ENCODE measurements around the gene PLG. TPM values are rescaled to one million over a fixed set of nuclear protein-coding genes. Genes with fewer than 3 reads are reported as not detected.
A peak's percentile ranks its signal among the peaks of the same experiment; 100 is the strongest.
"Not testable (repeated sequence)": the region's sequence is repeated elsewhere in the genome, so short reads cannot be mapped to it uniquely, and the experiment has no call there.

PLG gene
- total RNA-seq, 1 experiment from 2014 or later: 0.72 TPM

- peaks cover 8% of the 10 kb centered on the region for H3K36me3 Mint-ChIP-seq
- no peaks in the 10 kb centered on the region for H3K4me1 Mint-ChIP-seq
- ATAC-seq (peak; percentile 89), DNase-seq (ENCODE audit: low spot score) (peak; percentile 77)
- CTCF ChIA-PET: no interaction called here
- peaks cover 9% of the 10 kb centered on the region for H3K9me3 Mint-ChIP-seq
- H3K4me3 Mint-ChIP-seq: peak overlapping the region; percentile 71
- TF ChIP-seq ATF1 (CRISPR knock-in tag; IDR thresholded peaks at IDR 0.05) (no peak), ZSCAN18 (CRISPR knock-in tag; IDR thresholded peaks at IDR 0.05) (no peak), TEAD1 (CRISPR knock-in tag; IDR thresholded peaks at IDR 0.05) (no peak), OVOL2 (CRISPR knock-in tag; IDR thresholded peaks at IDR 0.05; ENCODE audit: borderline replicate concordance) (no peak), HMGXB4 (CRISPR knock-in tag; IDR thresholded peaks at IDR 0.05) (no peak), NR1H2 (CRISPR knock-in tag; IDR thresholded peaks at IDR 0.05) (no peak), ESRRA (CRISPR knock-in tag; IDR thresholded peaks at IDR 0.05; ENCODE audit: borderline replicate concordance) (no peak), JUN (CRISPR knock-in tag; IDR thresholded peaks at IDR 0.05) (no peak), CBFB (CRISPR knock-in tag; IDR thresholded peaks at IDR 0.05; ENCODE audit: low read depth) (no peak), MAX (CRISPR knock-in tag; IDR thresholded peaks at IDR 0.05) (0 out of 2 replicates have a peak, but pooled peaks have one; percentile 46), TP53 (CRISPR knock-in tag; IDR thresholded peaks at IDR 0.05) (0 out of 2 replicates have a peak, but pooled peaks have one; percentile 6), NFATC4 (CRISPR knock-in tag; IDR thresholded peaks at IDR 0.05) (no peak), ZNF219 (CRISPR knock-in tag; IDR thresholded peaks at IDR 0.05; ENCODE audit: borderline replicate concordance) (0 out of 2 replicates have a peak, but pooled peaks have one; percentile 26), CTCF (IDR thresholded peaks at IDR 0.05) (peak; percentile 67), ATF3 (CRISPR knock-in tag; conservative IDR thresholded peaks at IDR 0.05) (no peak), ZNF423 (CRISPR knock-in tag; IDR thresholded peaks at IDR 0.05) (no peak), ZNF425 (CRISPR knock-in tag; conservative IDR thresholded peaks at IDR 0.05) (no peak), MYBL2 (CRISPR knock-in tag; IDR thresholded peaks at IDR 0.05) (no peak), IRF2 (CRISPR knock-in tag; IDR thresholded peaks at IDR 0.05; ENCODE audit: borderline replicate concordance, low read depth) (no peak), RELA (CRISPR knock-in tag; IDR thresholded peaks at IDR 0.05; ENCODE audit: borderline replicate concordance) (no peak)
- peaks cover 40% of the 10 kb centered on the region for H3K27me3 Mint-ChIP-seq (ENCODE audit: low read depth)
- POLR2A ChIA-PET: no interaction called here
- H3K27ac Mint-ChIP-seq: no peak overlapping the region
Observed at GRCh38 chr6:160679402-160679769, 22.7 kb upstream of the PLG start.

- DNase-seq (ENCODE audit: low spot score); POLR2A ChIA-PET; H3K27me3 Mint-ChIP-seq (ENCODE audit: low read depth); ATAC-seq; H3K4me1 Mint-ChIP-seq; CTCF ChIA-PET: not testable (repeated sequence)
- H3K4me3 Mint-ChIP-seq: peak overlapping the region; percentile 31; the same call in 1 of the 2 replicates
- H3K9me3 Mint-ChIP-seq: peaks cover 21% of the 10 kb centered on the region
- peak overlapping the region; percentile 68; the same call in 1 of the 2 replicates for H3K27ac Mint-ChIP-seq
- H3K36me3 Mint-ChIP-seq: peaks cover 12% of the 10 kb centered on the region
Observed at GRCh38 chr6:160685101-160685761, 16.8 kb upstream of the PLG start.
